ENCODE results near the gene NCMAP.
A peak's percentile ranks its signal among the peaks of the same experiment; 100 is the strongest.
"Not testable (repeated sequence)": the region's sequence is repeated elsewhere in the genome, so short reads cannot be mapped to it uniquely, and the experiment has no call there.

The NCMAP gene, protein sequence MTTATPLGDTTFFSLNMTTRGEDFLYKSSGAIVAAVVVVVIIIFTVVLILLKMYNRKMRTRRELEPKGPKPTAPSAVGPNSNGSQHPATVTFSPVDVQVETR

GRCh38 chr1:24555591-24556413 is at the start of gene NCMAP:
TSS of gene NCMAP (plus strand) at chr1:24556087. CDS start at chr1:24595431, 39,344 bp downstream.
- DNase-seq (ENCODE audit: insufficient read length, low spot score) (no peak), FAIRE-seq (no peak)

GRCh38 chr1:24506691-24507381 is 49.1 kb upstream of the NCMAP start:
- DNase-seq (ENCODE audit: insufficient read length, low spot score) (no peak), FAIRE-seq (no peak)

- FAIRE-seq (no peak), DNase-seq (ENCODE audit: insufficient read length, low spot score) (no peak)
These were observed 48.5 kb upstream of the NCMAP start for GRCh38 chr1:24507405-24507804.

- FAIRE-seq = no peak
- no peak for DNase-seq (ENCODE audit: insufficient read length, low spot score)
These were observed 47.0 kb upstream of the NCMAP start for GRCh38 chr1:24508911-24509310.

DNA sequence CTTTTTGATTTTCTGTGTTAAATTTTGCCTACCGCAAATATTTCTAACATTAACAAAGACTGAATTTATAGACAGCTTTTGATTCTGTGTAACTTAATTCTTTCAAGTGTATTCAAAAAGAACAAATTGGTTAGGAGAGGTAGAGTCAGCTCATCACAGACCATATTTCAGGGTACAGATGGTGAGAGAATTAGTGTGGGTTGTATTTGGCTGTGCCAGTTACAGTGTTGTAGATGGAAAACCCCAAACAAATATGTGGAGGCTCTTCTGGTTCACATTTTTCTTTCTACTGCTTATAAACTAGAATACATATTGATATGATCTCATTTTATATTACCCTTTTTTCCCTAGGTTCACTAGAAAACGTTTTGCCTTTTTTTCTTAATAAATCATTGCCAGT is 42.2 kb upstream of the NCMAP start:
- FAIRE-seq = no peak
- DNase-seq (ENCODE audit: insufficient read length, low spot score) = no peak

DNA sequence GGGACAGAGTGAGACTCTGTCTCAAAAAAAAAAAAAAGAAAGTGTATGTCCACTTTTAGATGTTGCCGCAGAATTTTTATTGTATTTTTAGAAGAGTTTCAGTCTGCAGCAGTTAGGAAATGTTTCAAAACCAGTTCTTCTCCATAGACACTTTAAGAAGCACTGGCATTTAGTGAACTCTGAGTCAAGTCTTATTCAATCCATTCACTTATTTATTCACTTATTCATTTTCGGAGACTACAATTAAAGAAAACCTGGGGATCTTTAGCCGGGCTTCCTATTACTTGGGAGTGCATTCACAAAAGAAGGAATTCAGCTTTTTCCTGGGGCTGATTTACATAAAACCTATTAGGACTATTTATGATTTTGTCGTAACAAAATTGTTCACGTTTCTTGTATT is 40.9 kb upstream of the NCMAP start:
- DNase-seq (ENCODE audit: insufficient read length, low spot score) (no peak), FAIRE-seq (no peak)

DNA sequence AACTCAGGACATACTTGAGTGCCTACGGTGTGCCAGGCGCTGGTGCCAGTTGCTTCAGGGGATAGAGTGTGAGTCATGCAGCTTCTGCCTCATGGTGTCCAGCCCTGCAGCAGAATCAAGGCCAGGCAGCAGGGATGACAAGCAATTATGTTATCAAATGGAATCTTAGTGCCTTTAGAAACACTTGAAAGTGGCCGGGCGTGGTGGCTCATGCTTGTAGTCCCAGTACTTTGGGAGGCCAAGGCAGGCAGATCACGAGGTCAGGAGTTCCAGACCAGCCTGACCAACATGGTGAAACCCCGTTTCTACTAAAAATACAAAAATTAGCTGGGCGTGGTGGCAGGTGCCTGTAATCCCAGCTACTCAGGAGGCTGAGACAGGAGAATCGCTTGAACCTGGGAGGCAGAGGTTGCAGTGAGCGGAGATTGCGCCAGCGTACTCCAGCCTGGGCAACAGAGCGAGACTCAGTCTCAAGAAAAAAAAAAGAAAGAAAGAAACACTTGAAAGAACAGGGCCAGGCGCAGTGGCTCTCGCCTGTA is 40.1 kb upstream of the NCMAP start:
- FAIRE-seq; DNase-seq (ENCODE audit: insufficient read length, low spot score): not testable (repeated sequence)

- no peak for DNase-seq (ENCODE audit: insufficient read length, low spot score)
- FAIRE-seq = no peak
These were observed 39.4 kb upstream of the NCMAP start for GRCh38 chr1:24516506-24516905.

- FAIRE-seq (no peak), DNase-seq (ENCODE audit: insufficient read length, low spot score) (no peak)
These were observed 38.0 kb upstream of the NCMAP start for GRCh38 chr1:24517898-24518297.

- FAIRE-seq; DNase-seq (ENCODE audit: insufficient read length, low spot score): not testable (repeated sequence)
These were observed 35.6 kb upstream of the NCMAP start for GRCh38 chr1:24520282-24520681.

DNA sequence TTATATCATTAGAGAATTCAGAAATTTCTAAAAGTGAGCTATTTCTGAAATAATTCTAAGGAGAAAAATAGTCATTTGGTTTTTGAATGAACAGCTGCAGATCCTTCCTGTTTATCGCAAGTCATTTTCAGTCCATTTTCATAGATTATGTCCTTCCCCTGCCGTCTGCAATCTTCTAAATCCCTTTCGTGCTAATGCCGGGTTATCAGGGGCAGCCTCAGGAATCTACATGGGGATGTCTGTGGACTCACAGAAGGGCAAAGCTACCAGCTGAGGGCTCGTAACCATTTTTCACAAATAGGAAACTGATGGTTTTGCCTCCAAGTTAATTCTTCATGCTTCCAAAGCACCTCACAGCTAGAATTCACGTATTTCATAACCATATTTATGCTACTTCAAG is 30.3 kb upstream of the NCMAP start:
- DNase-seq (ENCODE audit: insufficient read length, low spot score) (no peak), FAIRE-seq (no peak)

GRCh38 chr1:24526045-24526444 is 29.8 kb upstream of the NCMAP start:
- no peak for DNase-seq (ENCODE audit: insufficient read length, low spot score)
- no peak for FAIRE-seq

GRCh38 chr1:24526940-24527542 is 28.8 kb upstream of the NCMAP start:
- no peak for DNase-seq (ENCODE audit: insufficient read length, low spot score)
- FAIRE-seq = no peak

- no peak for DNase-seq (ENCODE audit: insufficient read length, low spot score)
- FAIRE-seq = no peak
These were observed 27.1 kb upstream of the NCMAP start for GRCh38 chr1:24528744-24529143.

DNA sequence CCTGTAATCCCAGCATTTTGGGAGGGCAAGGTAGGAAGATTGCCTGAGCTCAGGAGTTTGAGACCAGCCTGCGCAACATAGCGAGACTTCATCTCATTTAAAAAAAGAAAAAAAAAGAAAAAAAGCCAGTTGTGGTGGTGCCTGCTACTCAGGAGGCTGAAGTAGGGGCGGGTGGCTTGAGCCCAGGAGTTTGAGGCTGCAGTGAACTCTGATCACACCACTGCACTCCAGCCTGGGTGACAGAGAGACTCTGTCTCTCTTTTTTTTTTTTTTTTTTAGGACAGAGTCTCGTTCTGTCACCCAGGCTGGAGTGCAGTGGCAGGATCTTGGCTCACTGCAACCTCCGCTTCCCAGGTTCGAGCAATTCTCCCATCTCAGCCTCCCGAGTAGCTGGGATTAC is 26.6 kb upstream of the NCMAP start:
- DNase-seq (ENCODE audit: insufficient read length, low spot score); FAIRE-seq: not testable (repeated sequence)

- FAIRE-seq (peak; percentile 94), DNase-seq (ENCODE audit: insufficient read length, low spot score) (no peak)
These were observed 20.9 kb upstream of the NCMAP start for GRCh38 chr1:24535021-24535424.

DNA sequence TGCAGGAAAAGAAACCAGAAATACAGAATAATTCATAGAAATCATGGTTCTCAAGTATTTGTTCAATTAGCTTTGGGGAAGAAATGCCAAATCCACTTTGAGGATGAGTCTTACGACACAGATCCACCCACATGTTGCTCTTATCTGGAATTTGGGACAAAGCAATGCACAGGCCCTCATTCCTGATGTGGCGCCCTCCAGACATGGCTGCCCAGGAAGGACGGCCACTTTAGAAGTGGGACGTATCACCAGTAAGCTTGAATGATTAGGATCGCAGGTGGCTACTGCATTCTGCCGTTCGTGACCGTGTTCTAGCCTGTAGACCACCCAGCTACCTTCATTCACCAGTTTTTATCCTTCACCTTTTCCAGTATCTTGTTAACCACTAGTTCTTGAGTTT is 20.1 kb upstream of the NCMAP start:
- DNase-seq (ENCODE audit: insufficient read length, low spot score) = no peak
- FAIRE-seq = peak; percentile 4

DNA sequence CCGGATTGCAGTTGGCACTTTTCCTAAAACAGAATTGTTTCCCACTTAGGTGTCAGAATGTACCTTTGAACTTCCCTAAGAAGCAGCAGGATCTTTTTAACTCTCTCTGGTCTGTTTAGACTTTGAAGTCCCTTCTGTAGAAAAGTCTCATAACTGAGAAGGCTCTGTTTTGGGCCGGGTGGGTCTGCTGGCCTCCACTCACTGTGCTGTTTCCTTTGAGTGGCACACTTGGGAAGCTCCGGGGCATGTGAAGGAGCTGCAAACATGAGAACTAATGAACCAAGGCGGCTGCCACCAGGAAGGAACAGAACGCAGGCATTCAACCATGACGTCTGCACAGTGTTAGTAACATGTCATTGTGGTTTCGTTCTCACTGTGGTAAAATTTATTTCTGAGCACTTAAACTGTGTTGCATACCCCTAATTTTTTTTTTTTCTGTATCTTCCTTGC is 19.5 kb upstream of the NCMAP start:
- DNase-seq (ENCODE audit: insufficient read length, low spot score) (no peak), FAIRE-seq (peak; percentile 89)

GRCh38 chr1:24540051-24540905 is 15.6 kb upstream of the NCMAP start:
- no peak for DNase-seq (ENCODE audit: insufficient read length, low spot score)
- no peak for FAIRE-seq
